Activated CD8-positive, alpha-beta memory T cell treated with anti-CD3 and anti-CD28 coated beads for 4 hours (primary cell): Measurements from ENCODE around the gene SPIN2A.
"Not testable (repeated sequence)": the region's sequence is repeated elsewhere in the genome, so short reads cannot be mapped to it uniquely, and the experiment has no call there.

Source experiments
- DNase-seq, 2 donors: peaks; one replicate each; pipeline ENCODE4 v3.0.0-alpha.2; 2020; ENCODE audit warnings: low read depth in 2 of 2

The SPIN2A gene

DNA sequence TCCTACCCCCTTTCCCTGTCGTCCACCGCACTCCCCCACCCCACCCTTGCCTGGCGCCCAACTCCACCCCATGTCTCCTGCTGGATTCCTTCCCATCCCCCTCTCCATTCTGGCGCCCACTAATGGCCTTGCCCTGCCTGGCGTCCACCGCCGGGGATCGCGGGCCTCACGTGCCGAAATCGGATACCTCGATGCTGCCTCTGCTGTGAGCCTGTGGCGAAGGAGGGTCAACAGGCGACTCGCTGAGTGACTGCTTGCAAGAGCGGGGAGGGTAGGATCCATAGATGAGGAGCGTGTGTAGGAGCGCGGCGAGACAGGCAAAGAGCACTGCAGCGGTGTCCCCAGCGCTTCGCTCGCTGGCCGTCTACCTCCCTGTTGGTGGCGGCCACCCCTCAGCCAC lies at the start of gene SPIN2A:
Gene SPIN2A, minus strand, starts transcription at position 325 of the 400 bp plus-strand sequence. CDS start 800 bp downstream, outside the sequence.
- not testable (repeated sequence) for DNase-seq

GRCh38 chrX:57178605-57179004 lies 41.4 kb upstream of the SPIN2A start:
- DNase-seq, result no peak

DNA sequence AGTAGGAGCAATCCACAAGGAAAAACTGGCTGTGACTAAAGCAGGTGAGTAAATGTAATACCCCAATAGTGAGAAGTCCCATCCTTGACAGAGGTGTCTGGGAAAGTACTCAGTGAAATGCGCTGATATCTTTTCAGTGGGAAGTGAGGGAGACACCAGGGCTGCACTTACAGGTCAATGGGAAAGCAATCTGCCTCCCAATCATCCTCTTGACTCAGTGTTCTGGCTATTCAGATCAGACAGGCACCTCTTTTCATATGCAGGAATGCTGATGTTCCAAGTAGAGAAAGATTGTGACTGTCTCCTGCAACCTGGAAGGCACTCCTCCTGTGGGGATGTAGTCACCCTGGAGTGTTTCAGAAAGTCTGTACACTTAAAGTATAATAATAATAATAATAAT lies 39.9 kb upstream of the SPIN2A start:
- no peak for DNase-seq

DNA sequence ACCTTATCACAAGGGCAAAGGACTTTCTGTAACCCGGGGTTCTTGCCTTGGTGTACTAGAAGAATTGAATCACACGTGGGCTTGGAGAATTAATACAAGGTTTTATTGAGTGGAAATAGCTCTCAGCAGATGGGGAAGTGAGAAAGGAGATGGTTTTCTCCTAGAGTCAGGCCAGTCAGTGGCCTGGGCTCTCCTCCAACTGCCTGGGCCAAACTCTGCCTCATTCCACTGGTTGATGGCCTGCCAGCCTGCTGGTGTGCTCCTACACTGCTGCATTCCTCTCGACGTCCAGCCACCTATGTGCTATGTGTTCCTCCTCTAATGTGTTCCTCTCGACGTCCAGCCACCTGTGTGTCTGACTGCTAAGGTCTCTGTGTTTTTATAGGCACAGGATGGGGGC lies 35.3 kb upstream of the SPIN2A start:
- DNase-seq, result no peak

- no peak for DNase-seq
Measured at GRCh38 chrX:57156397-57157049, 19.3 kb upstream of the SPIN2A start.

- DNase-seq, result no peak
Measured at GRCh38 chrX:57155171-57155570, 18.0 kb upstream of the SPIN2A start.

DNA sequence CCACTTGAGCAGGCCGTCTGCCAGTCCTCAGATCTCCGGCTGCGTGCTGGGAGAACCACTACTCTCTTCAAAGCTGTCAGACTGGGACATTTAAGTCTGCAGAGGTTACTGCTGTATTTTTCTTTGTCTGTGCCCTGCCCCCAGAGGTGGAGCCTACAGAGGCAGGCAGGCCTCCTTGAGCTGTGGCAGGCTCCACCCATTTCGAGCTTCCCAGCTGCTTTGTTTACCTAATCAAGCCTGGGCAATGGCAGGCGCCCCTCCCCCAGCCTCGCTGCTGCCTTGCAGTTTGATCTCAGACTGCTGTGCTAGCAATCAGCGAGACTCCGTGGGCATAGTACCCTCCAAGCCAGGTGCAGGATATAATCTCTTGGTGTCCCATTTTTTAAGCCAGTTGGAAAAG lies 15.0 kb upstream of the SPIN2A start:
- DNase-seq, result not testable (repeated sequence)

GRCh38 chrX:57138674-57139073 lies 1.5 kb upstream of the SPIN2A start:
- no peak for DNase-seq

- no peak for DNase-seq
Measured at GRCh38 chrX:57137501-57137900, 304 bp upstream of the SPIN2A start.

GRCh38 chrX:57136589-57136988 lies 608 bp downstream of the SPIN2A start:
- not testable (repeated sequence) for DNase-seq

GRCh38 chrX:57135287-57135686 lies 1.9 kb downstream of the SPIN2A start:
- DNase-seq, result no peak

DNA sequence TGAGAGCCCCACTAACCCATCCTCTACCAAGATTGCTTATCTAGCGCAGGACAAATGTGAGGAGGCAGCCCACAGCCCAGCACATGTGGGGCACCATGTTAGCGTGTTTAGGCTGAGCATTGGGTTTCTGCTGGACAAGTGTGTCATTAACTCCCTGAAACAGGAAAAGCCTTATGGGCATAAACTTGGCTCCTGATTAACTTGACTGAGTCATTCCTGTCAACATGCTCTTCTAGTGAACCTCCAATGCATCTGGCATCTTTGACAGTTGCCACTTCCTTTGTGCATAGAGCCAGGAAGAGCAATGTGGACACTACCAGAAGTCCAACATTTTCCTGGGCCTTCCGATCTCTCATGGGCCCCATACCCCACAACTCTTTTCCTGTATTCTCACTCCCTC lies 2.5 kb downstream of the SPIN2A start:
- DNase-seq, result no peak

DNA sequence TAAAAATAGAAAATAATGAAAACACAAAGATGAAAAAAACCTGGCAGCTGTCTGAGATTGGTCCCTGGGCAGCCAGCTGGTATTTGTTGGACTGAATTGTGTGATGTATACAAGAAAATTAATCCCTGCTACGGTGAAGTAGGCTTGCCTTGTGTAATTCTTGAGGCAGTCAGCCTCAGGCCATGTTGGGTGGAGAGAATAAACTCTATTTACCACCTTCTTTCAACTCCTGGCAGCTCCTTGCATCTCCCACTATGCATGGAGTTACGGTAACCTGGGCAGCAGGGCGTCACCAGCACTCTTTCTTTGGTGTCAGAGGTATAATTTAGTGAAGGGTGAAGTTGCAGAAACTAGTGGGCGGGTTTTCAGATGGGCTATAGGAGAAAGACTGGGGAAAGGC lies 3.5 kb downstream of the SPIN2A start:
- no peak for DNase-seq

- DNase-seq, result not testable (repeated sequence)
Measured at GRCh38 chrX:57133284-57133683, 3.9 kb downstream of the SPIN2A start.

DNA sequence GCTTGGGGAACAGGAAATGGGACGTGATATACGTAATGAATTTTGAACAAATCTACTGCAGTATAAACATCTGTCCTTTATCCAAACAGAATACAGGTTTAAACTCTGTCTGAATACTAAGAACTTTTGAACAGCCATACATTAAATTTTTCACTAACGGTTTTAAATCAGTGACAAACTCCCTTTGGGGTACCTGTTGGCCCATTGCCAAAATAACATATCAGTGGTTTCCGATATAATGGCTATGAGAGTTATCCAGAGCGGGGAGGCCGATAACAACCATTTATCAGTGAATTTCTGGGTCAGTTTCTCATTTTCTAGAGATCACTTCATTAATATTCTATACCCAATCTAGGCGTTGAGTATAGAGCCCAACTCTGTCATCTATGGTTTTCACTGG lies 5.2 kb downstream of the SPIN2A start:
- no peak for DNase-seq

- no peak for DNase-seq
Measured at GRCh38 chrX:57121816-57122215, 15.4 kb downstream of the SPIN2A start.

GRCh38 chrX:57121162-57121755 lies 15.9 kb downstream of the SPIN2A start, which contains the start of gene SPIN2B:
Gene SPIN2B, minus strand, starts transcription at chrX:57121548.
- peak; percentile 44 to 62 for DNase-seq

- not testable (repeated sequence) for DNase-seq
Measured at GRCh38 chrX:57120619-57121161, 16.5 kb downstream of the SPIN2A start.

DNA sequence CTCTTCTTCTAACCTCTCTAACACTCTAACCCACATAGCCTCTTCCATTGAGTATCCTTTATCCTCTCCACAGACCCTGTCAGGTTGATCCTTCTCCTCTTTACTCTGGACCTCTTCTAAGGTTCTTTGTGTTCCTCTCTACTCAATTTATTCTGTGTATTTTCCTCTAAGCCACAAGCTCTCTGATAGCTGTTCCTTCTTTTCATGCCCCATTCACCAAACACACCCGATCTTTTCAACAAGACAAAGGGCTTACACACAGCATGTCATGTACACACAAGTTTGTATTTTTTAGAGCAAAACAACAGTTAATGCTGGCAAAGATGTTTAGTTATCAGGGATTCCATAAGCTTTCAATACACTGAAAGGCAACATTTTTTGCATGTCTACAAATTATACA lies 17.8 kb downstream of the SPIN2A start:
- no peak for DNase-seq

DNA sequence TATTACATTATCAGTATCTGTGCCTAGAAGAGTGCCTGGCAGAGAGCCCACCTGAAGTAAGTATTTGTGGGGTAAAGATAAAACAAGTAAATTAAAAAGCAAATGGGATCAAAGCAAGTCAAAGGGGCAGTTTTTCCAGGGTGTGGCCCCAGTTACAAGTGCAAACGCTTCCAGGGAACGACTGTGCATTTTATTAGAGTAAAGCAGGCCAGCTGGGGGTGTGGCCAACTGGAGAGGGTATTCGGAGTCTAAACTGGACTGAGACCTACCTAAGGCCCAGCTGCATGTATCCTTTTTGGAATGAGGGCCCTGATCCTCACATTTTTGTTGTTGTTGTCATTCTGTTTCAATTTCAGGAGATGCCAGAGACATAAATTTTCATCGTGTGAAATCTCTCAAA lies 19.6 kb downstream of the SPIN2A start:
- DNase-seq, result not testable (repeated sequence)

GRCh38 chrX:57104921-57105398 lies 32.2 kb downstream of the SPIN2A start:
- DNase-seq, result no peak

DNA sequence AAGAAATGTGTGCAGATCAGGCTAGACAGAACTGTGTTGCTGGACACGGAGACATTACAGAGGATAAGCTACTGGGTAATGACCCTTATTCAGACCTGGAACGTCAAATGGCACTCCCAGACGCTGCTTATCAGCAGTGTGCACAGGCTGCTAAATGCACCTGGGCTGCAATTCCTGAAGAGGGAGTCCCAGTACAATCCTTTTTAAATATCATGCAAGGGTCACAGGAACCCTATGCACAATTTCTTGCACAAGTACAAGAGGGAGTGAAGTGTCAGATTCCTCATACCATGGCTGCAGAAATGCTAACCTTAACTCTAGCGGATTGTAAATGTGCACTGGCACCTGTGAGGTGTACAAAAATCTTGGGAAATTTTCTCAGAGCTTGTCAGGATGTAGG lies 32.8 kb downstream of the SPIN2A start:
- DNase-seq, result no peak

DNA sequence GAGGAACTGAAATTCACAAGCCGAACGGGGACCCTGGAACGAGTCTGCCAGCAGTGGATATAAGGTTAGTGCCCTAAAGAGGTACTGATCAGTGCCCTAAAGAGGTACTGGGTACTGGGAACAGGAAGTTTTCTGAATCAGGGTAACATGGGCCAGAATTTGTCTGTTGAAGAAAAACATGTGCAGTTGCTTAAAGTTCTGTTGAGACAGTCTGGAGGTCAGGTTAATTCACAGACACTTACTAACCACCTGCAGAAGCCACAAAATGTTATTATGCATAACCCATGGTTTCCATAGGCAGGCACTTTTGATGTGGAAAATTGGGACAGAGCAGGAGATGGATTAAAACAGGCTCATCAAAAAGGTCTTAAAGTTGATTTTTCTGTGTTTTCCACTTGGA lies 33.7 kb downstream of the SPIN2A start:
- no peak for DNase-seq
